ENCODE data around the gene SKI.

SKI gene

DNA sequence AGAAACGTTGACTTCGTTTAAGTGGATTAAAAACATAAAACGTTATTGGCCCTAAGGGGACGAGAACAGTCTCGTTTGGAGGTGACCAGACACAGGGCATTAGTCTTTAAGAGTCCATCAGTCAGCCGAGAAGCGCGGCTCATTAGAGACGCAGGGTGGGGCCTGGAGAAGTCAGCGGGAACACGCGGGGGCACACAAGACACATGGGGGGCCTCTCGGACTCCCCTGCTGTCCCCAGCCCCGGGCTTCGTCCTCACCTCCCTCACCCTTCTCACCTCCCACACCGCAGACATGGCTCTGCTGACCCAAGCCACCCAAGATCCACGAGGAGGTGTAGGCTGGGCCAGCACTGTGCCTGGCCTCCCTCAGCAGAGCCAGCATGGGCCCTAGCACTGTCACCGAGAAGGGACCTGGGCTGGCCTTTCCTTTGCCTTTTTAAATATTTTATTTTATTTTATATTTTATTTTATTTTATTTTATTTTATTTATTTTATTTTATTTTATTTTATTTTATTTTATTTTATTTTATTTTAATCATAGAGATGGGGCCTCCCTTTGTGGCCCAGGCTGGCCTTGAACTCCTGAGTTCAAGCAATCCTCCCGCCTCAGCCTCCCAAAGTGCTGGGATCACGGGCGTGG, 114.4 kb downstream of the SKI start:
- Histone ChIP-seq H3K36me3 (replicated peaks; ENCODE audit: insufficient read depth, low read length) (no peaks in the 10 kb centered on the region), H3K9me2 (replicated peaks; ENCODE audit: insufficient read depth, low read length) (no peaks in the 10 kb centered on the region), H4K20me1 (ENCODE audit: insufficient read depth, low read length) (no peaks in the 10 kb centered on the region), H3K9ac (ENCODE audit: low read length) (no peak overlapping the region), H3K9me3 (replicated peaks; ENCODE audit: insufficient read depth, low read length) (no peaks in the 10 kb centered on the region), H3F3A (ENCODE audit: insufficient read depth, low read length) (no peaks in the 10 kb centered on the region), H3K27ac (ENCODE audit: low read length) (no peak overlapping the region), H3K4me3 (ENCODE audit: low read length) (no peak overlapping the region), H3K79me2 (ENCODE audit: low read length) (no peaks in the 10 kb centered on the region), H3K27me3 (replicated peaks; ENCODE audit: insufficient read depth, low read length) (peaks cover 95% of the 10 kb centered on the region), H3K4me2 (ENCODE audit: low read depth, low read length) (no peak overlapping the region), H2AFZ (ENCODE audit: low read length) (no peak overlapping the region), H3K4me1 (ENCODE audit: low read length) (no peaks in the 10 kb centered on the region)
- TF ChIP-seq EZH2 (optimal IDR thresholded peaks at IDR 0.05; ENCODE audit: low read depth, low read length): no peak
- TF ChIP-seq, protein P1, sequence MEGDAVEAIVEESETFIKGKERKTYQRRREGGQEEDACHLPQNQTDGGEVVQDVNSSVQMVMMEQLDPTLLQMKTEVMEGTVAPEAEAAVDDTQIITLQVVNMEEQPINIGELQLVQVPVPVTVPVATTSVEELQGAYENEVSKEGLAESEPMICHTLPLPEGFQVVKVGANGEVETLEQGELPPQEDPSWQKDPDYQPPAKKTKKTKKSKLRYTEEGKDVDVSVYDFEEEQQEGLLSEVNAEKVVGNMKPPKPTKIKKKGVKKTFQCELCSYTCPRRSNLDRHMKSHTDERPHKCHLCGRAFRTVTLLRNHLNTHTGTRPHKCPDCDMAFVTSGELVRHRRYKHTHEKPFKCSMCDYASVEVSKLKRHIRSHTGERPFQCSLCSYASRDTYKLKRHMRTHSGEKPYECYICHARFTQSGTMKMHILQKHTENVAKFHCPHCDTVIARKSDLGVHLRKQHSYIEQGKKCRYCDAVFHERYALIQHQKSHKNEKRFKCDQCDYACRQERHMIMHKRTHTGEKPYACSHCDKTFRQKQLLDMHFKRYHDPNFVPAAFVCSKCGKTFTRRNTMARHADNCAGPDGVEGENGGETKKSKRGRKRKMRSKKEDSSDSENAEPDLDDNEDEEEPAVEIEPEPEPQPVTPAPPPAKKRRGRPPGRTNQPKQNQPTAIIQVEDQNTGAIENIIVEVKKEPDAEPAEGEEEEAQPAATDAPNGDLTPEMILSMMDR (IDR thresholded peaks at IDR 0.05; ENCODE audit: low read length): no peak
- no peak for TF ChIP-seq EZH2phosphoT487 (IDR thresholded peaks at IDR 0.05; ENCODE audit: low read length)
- DNase-seq: no peak

DNA sequence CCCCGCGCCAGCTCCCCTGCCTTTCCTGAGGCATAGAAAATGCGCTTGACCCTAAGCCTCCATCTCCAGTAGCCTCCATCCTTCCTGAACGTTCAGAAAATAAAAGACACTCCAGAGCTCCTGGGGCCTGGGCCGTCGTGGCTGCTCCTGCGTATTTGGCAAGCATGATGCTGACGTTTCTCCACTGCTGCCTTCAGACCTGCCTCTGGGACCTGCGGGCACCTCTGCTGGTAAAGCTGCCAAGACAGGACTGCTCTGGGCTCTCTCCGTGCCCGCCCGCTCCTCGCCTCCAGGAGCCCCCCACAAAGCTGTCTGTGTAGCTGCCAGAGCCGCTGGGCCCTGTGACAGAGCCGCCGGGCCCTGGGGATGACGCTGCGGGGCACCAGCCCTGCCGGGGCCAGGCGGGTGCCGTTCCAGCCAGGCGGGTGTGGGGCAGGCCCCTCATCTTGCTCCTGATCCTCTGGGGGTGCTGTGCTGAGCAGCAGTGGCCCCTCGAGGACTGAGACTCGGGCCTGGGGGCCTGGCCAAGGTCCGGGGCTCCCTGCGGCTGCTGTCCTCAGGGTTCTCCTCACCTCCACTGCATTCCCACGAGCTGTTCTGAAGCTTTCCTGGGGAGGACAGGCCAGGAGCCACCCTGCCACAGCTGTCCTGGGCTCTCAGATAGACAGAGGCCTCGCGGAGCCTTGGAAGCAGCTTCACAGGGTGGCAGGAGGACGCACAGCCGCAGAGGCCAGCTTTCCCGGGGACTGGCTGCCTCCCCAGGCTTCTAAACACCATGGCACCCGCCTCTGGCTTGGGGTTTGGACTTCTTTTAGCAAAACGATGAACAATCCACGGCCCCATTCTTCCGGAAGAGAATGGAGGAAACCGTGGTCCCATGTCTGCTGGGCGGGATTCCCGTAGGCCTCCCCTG, 115.2 kb downstream of the SKI start:
- no peak overlapping the region for H3K4me2 ChIP-seq (ENCODE audit: low read depth, low read length)
- H2AFZ ChIP-seq (ENCODE audit: low read length): no peak overlapping the region
- H3K36me3 ChIP-seq (replicated peaks; ENCODE audit: insufficient read depth, low read length): no peaks in the 10 kb centered on the region
- H3K9me3 ChIP-seq (replicated peaks; ENCODE audit: insufficient read depth, low read length): no peaks in the 10 kb centered on the region
- no peaks in the 10 kb centered on the region for H3K9me2 ChIP-seq (replicated peaks; ENCODE audit: insufficient read depth, low read length)
- H3K79me2 ChIP-seq (ENCODE audit: low read length): no peaks in the 10 kb centered on the region
- H3K27me3 ChIP-seq (replicated peaks; ENCODE audit: insufficient read depth, low read length): peaks cover 95% of the 10 kb centered on the region
- no peak overlapping the region for H3K4me3 ChIP-seq (ENCODE audit: low read length)
- no peak for DNase-seq
- TF ChIP-seq, protein P1 (IDR thresholded peaks at IDR 0.05; ENCODE audit: low read length): no peak
- TF ChIP-seq EZH2phosphoT487 (IDR thresholded peaks at IDR 0.05; ENCODE audit: low read length): no peak
- no peak for TF ChIP-seq EZH2 (optimal IDR thresholded peaks at IDR 0.05; ENCODE audit: low read depth, low read length)
- no peaks in the 10 kb centered on the region for H4K20me1 ChIP-seq (ENCODE audit: insufficient read depth, low read length)
- H3K4me1 ChIP-seq (ENCODE audit: low read length): no peaks in the 10 kb centered on the region
- H3K9ac ChIP-seq (ENCODE audit: low read length): no peak overlapping the region
- H3K27ac ChIP-seq (ENCODE audit: low read length): no peak overlapping the region
- no peaks in the 10 kb centered on the region for H3F3A ChIP-seq (ENCODE audit: insufficient read depth, low read length)

GRCh38 chr1:2344121-2344681, 116.1 kb downstream of the SKI start:
- peaks cover 94% of the 10 kb centered on the region for H3K27me3 ChIP-seq (replicated peaks; ENCODE audit: insufficient read depth, low read length)

More at GRCh38 chr1:2344121-2344681, 116.1 kb downstream of the SKI start:
- no peak overlapping the region for H3K4me2 ChIP-seq (ENCODE audit: low read depth, low read length)
- no peaks in the 10 kb centered on the region for H3F3A ChIP-seq (ENCODE audit: insufficient read depth, low read length)
- no peak overlapping the region for H3K27ac ChIP-seq (ENCODE audit: low read length)
- H3K36me3 ChIP-seq (replicated peaks; ENCODE audit: insufficient read depth, low read length): no peaks in the 10 kb centered on the region
- H3K79me2 ChIP-seq (ENCODE audit: low read length): no peaks in the 10 kb centered on the region
- H2AFZ ChIP-seq (ENCODE audit: low read length): no peak overlapping the region
- DNase-seq: no peak
- no peaks in the 10 kb centered on the region for H3K9me2 ChIP-seq (replicated peaks; ENCODE audit: insufficient read depth, low read length)
- TF ChIP-seq, protein P1 (IDR thresholded peaks at IDR 0.05; ENCODE audit: low read length): no peak
- TF ChIP-seq EZH2phosphoT487 (IDR thresholded peaks at IDR 0.05; ENCODE audit: low read length): no peak
- no peak for TF ChIP-seq EZH2 (optimal IDR thresholded peaks at IDR 0.05; ENCODE audit: low read depth, low read length)
- H3K9me3 ChIP-seq (replicated peaks; ENCODE audit: insufficient read depth, low read length): no peaks in the 10 kb centered on the region
- H3K9ac ChIP-seq (ENCODE audit: low read length): no peak overlapping the region
- no peaks in the 10 kb centered on the region for H4K20me1 ChIP-seq (ENCODE audit: insufficient read depth, low read length)
- H3K4me3 ChIP-seq (ENCODE audit: low read length): no peak overlapping the region
- H3K4me1 ChIP-seq (ENCODE audit: low read length): no peaks in the 10 kb centered on the region

All from MM.1S (cell line).